ENCODE data around the gene RDH5. TPM values are rescaled to one million over a fixed set of nuclear protein-coding genes. Genes with fewer than 3 reads are reported as not detected.

Gene RDH5
- total RNA-seq, 1 donor from 2014 or later, result 3.0 TPM

DNA sequence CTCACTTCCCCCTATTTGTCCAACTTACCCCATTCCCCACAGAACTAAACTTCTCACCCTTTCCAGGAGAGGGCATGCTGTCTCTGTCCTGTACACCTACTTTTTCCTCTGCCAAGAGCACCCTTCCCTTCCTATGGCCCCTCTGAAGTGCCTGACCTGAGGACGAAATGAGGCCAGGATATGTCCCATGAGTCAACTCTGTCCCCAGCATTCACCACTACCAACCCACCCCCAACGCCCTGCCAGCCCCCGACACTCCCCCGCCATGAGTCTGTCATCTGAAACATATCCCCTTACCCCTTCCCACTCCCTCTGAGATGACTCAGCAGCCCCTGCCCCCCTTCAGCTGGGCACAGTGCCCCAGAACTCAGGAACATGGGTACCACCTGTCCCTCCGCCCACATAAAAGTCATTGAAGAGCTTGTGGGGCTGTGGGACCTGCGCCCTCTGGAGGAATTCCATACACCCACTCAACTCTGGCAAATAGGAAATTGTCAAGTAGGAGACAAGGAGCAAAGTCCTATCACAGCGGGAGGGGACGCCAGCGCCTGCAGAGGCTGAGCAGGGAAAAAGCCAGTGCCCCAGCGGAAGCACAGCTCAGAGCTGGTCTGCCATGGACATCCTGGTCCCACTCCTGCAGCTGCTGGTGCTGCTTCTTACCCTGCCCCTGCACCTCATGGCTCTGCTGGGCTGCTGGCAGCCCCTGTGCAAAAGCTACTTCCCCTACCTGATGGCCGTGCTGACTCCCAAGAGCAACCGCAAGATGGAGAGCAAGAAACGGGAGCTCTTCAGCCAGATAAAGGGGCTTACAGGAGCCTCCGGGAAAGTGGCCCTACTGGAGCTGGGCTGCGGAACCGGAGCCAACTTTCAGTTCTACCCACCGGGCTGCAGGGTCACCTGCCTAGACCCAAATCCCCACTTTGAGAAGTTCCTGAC, 38.8 kb upstream of the RDH5 start:
- H3K36me3 ChIP-seq, result no peaks in the 10 kb centered on the region
- H4K20me1 ChIP-seq (ENCODE audit: low read depth), result no peaks in the 10 kb centered on the region
- peaks cover 7% of the 10 kb centered on the region for H3K4me1 ChIP-seq
- TF ChIP-seq EZH2 (IDR thresholded peaks at IDR 0.05) (no peak), CTCF (IDR thresholded peaks at IDR 0.05) (peak; percentile 58), EZH2phosphoT487 (IDR thresholded peaks at IDR 0.05) (no peak)
- H3K27ac ChIP-seq, result no peak overlapping the region
- peaks cover 3% of the 10 kb centered on the region for H3F3A ChIP-seq (ENCODE audit: low read depth)
- peak overlapping the region; percentile 45 for H3K4me3 ChIP-seq
- Mint-ChIP-seq H3K9me3 (no peaks in the 10 kb centered on the region), H3K27ac (peak overlapping the region; percentile 86), H3K4me1 (peaks cover 13% of the 10 kb centered on the region), H3K27me3 (ENCODE audit: insufficient read depth, low read depth) (no peaks in the 10 kb centered on the region), H3K4me3 (no peak overlapping the region), H3K36me3 (no peaks in the 10 kb centered on the region)
- no peak overlapping the region for H3K9ac ChIP-seq
- peak; percentile 89 for DNase-seq (ENCODE audit: low spot score)
- no peaks in the 10 kb centered on the region for H3K27me3 ChIP-seq
- H3K4me2 ChIP-seq, result peak overlapping the region; percentile 84
- H2AFZ ChIP-seq (replicated peaks), result peak overlapping the region; percentile 99
- no peaks in the 10 kb centered on the region for H3K79me2 ChIP-seq (ENCODE audit: low read depth)
- no peaks in the 10 kb centered on the region for H3K9me3 ChIP-seq (ENCODE audit: low read depth)

DNA sequence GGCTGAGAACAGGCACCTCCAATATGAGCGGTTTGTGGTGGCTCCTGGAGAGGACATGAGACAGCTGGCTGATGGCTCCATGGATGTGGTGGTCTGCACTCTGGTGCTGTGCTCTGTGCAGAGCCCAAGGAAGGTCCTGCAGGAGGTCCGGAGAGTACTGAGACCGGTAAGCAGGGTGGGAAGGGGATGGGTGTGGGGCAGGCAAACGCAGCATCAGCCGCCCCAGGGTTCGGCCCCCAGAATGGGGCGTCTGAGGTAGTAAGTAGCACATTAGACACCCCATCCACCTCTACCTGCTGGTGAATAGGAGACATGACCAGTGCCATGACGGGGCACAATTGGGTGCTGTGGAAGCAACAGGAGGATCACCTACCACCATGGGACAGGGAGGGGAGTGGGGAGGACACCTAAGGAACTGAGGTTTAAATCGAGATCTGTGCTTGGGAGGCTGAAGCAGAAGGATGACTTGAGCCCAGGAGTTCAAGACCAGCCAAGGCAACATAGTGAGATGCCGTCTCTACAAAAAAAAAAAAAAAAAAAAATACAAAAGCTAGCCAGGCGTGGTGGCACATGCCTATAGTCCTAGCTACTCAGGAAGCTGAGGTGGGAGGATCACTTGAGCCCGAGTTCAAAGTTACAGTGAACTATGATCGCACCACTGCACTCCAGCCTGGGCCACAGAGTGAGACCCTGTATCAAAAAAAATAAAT, 38.0 kb upstream of the RDH5 start:
- peaks cover 3% of the 10 kb centered on the region for H3F3A ChIP-seq (ENCODE audit: low read depth)
- H3K27me3 ChIP-seq, result no peaks in the 10 kb centered on the region
- Mint-ChIP-seq H3K4me3 (no peak overlapping the region), H3K27ac (no peak overlapping the region), H3K9me3 (no peaks in the 10 kb centered on the region), H3K4me1 (peaks cover 13% of the 10 kb centered on the region), H3K27me3 (ENCODE audit: insufficient read depth, low read depth) (no peaks in the 10 kb centered on the region), H3K36me3 (peaks cover 4% of the 10 kb centered on the region)
- peak overlapping the region; percentile 84 for H3K4me2 ChIP-seq
- TF ChIP-seq CTCF (IDR thresholded peaks at IDR 0.05) (no peak), EZH2 (IDR thresholded peaks at IDR 0.05) (no peak), EZH2phosphoT487 (IDR thresholded peaks at IDR 0.05) (no peak)
- no peak for DNase-seq (ENCODE audit: low spot score)
- H2AFZ ChIP-seq (replicated peaks), result peak overlapping the region; percentile 99
- H3K9me3 ChIP-seq (ENCODE audit: low read depth), result no peaks in the 10 kb centered on the region
- no peak overlapping the region for H3K9ac ChIP-seq
- H3K36me3 ChIP-seq, result no peaks in the 10 kb centered on the region
- H3K79me2 ChIP-seq (ENCODE audit: low read depth), result no peaks in the 10 kb centered on the region
- H3K27ac ChIP-seq, result no peak overlapping the region
- no peaks in the 10 kb centered on the region for H4K20me1 ChIP-seq (ENCODE audit: low read depth)
- peak overlapping the region; percentile 45 for H3K4me3 ChIP-seq
- peaks cover 7% of the 10 kb centered on the region for H3K4me1 ChIP-seq

DNA sequence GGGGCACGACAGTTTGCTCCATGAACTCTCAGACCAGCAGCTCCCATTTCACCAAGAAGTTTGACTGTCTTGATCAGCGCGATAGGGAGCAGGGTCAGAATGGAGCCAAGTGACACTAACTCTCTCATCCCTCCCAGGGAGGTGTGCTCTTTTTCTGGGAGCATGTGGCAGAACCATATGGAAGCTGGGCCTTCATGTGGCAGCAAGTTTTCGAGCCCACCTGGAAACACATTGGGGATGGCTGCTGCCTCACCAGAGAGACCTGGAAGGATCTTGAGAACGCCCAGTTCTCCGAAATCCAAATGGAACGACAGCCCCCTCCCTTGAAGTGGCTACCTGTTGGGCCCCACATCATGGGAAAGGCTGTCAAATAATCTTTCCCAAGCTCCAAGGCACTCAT, 36.5 kb upstream of the RDH5 start:
- no peaks in the 10 kb centered on the region for H3K27me3 Mint-ChIP-seq (ENCODE audit: insufficient read depth, low read depth)
- no peak for TF ChIP-seq EZH2 (IDR thresholded peaks at IDR 0.05)
- no peak for TF ChIP-seq EZH2phosphoT487 (IDR thresholded peaks at IDR 0.05)
- no peak for TF ChIP-seq CTCF (IDR thresholded peaks at IDR 0.05)
- H3K4me2 ChIP-seq, result no peak overlapping the region

More for the DNA sequence above, 36.5 kb upstream of the RDH5 start:
- Histone ChIP-seq H4K20me1 (ENCODE audit: low read depth) (no peaks in the 10 kb centered on the region), H3K79me2 (ENCODE audit: low read depth) (no peaks in the 10 kb centered on the region), H3F3A (ENCODE audit: low read depth) (peaks cover 3% of the 10 kb centered on the region), H3K4me3 (no peak overlapping the region), H3K4me1 (peaks cover 7% of the 10 kb centered on the region), H3K27me3 (no peaks in the 10 kb centered on the region), H3K36me3 (no peaks in the 10 kb centered on the region), H3K9ac (no peak overlapping the region), H2AFZ (replicated peaks) (no peak overlapping the region), H3K27ac (no peak overlapping the region), H3K9me3 (ENCODE audit: low read depth) (no peaks in the 10 kb centered on the region)
- no peak for DNase-seq (ENCODE audit: low spot score)
- Mint-ChIP-seq H3K27ac (no peak overlapping the region), H3K36me3 (peaks cover 4% of the 10 kb centered on the region), H3K4me3 (no peak overlapping the region), H3K9me3 (no peaks in the 10 kb centered on the region), H3K4me1 (peaks cover 13% of the 10 kb centered on the region)

Measured in neural progenitor cell (in vitro differentiated cells).